H4 (cell line): Measurements from ENCODE around the gene TMOD2. TPM values are rescaled to one million over a fixed set of nuclear protein-coding genes. Genes with fewer than 3 reads are reported as not detected.
A peak's percentile ranks its signal among the peaks of the same experiment; 100 is the strongest.

Source experiments
- DNase-seq: peaks from one replicate; pipeline ENCODE4 v3.0.0-alpha.2; 2015; ENCODE audit warnings: low spot score
- total RNA-seq: library from RNA; depleted of rRNA; stranded (reverse); fragments of >200 nt; shearing (Covaris generic); gene quantifications from 2 replicates; pipeline ENCODE4 v1.2.3, GENCODE V29; 2014; rRNA removed

TMOD2 gene
- total RNA-seq = 0.64 and 7.1 TPM in 2 replicates

DNA sequence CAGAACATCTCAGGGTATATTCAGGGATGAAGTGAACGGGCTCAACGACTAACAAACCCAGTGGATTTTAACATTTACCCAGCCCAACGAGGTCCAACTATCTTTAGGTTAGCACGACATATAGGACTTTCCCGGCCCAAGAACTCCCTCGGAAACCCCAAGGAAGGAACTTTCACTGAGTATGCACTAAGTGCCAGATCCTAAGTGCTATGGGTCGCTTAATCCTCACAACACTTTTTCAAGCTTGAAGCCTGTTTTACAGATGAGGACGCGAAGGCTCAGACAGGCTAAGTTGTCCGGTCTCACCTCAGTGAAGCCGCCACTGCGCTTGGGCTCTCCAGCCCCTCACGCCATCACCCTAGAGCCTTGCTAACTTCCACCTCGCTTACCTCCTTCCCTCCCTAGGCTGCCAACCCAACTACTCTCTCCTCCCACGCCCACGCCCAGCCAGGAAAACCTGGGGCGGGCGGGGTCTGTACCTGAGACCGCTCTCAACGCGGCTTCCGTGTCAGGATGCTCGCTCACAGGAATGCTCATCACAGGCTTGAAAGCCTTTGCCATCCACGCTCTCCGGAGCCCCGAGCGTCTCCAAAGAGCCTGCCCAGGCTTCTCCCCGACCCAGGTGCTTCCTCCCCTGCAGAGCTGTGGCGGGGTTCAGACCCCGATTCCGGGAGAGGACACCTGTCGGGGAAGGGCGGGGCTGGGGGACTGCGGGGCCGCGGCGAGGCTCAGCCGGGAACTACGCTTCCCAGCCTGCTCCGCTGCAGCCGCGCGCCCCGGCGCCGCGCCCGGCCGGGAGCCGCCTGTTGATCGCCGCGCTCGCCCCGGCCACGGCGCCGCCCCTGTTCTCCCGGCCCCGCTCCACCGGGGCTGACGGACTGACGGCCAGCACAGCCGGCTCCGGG, at the start of gene TMOD2:
Gene TMOD2, plus strand, starts transcription at position 806 of the 905 bp plus-strand sequence. CDS start 14,845 bp downstream, outside the sequence.
- DNase-seq = no peak

DNA sequence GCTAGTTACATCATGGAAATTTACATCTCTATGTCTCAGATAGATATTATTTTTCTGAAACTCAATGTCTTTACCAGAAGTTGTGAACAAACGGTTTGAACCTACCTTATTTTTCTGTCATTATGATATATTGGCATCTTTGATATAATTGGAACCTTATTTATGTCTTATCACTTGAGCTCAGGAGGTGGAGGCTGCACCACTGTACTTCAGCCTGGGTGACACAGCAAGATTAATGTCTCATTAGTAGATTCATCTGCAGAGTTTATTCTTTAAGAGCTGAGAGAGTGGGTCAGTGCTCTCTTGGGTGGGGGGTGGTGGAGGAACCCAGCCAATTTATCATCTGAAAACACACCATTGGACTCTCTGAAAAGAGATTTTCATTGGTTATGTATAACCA, 48.7 kb upstream of the TMOD2 start:
- no peak for DNase-seq

DNA sequence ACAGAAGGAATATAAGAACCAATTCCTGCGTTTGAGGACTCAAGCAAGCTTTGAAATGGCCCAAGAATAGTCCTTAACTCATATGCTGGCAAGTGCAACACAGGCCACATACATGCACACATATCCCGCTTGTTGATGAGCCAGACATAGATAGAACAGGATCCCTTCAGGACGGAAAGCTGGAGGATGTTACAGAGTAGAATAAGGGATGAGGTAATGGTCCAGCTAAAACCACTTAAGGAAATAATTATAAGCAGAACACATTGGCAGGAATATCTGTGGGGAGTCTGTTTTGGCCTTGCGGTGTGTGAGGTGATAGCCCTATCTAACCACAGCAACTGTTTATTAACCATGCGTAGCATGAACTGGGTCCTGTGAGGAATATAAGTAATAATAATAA, 45.1 kb upstream of the TMOD2 start:
- DNase-seq = peak; percentile 19

DNA sequence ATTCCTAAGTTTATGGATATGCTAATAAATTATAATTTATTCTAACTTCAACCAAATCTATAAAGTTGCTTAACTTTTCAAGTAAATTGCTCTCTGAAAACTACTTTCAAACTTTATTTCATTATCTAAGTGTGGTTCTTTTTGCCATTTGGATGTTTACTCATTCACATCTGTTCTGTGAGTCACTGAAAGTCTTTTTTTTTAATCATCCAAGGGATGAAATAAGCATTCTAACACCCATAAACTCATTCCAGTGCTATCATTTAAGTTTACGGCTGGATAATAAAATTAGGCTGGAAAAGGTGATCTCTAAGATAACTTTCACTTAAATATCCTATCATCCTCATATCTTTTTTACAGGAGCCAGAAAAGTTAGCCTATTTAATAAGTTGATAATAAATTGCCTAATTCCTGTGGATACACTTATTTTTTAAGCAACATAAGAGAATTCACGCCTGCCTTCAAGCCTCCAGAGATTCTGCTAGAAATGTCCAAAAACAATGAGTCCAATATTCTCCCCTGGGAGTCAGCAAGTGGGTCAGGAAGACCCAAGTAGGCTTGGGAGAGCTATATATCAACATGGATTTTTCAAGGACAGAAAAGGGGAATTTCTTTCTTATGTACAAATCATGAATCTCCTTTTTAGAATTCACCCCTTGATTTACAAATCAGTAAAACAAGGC, 44.3 kb upstream of the TMOD2 start:
- DNase-seq = no peak

DNA sequence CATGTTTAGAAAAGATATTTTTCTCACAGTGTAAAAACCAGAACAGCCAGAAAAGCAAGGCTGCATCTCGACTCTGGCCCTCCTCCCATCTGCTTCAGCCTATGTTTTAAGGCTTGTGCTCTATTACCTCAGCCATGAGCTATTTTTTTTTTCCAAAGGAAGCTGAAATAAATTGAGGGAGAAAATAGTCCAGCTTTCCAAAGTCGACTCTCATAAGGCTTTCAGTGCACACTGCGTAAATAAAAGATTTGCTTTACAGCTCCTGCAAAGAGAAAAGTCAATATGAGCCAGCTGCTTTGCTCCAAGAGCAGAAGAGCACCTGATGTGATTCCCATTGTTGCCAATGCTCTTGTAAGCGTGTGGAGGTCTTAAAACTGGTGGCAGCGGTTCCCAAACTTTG, 43.4 kb upstream of the TMOD2 start:
- DNase-seq = no peak

DNA sequence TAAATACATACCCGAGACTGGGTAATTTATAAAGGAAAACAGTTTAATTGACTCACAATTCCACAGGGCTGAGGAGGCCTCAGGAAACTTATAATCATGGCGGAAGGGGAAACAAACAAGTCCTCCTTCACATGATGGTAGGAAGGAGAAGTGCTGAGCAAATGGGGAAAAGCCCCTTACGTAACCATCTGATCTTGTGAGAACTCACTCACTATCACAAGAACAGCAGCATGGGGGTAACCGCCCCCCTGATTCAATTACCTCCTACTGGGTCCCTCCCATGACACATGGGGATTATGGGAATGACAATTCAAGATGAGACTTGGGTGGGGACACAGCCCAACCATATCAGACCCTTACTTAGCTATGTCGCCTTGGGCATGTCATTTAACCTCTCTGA, 42.4 kb upstream of the TMOD2 start:
- no peak for DNase-seq

DNA sequence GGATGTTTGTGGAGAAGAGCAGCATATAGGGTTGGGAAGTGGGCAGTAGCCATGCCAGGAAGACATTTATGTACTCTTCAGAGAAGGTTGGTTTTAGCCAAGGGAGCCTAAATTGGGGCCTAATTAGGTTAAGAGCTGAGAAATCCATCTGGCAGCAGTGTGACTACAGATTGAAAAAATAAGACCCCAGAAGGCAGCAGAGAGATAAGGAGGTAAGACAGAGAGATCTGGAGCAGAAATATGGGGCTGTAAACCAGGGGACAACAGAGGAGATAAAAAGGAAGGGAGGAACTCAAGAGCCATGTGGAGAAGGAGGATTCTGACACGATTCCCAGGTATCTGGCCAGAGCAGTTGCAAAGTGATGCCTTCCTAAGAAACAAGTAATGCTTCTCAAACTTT, 37.2 kb upstream of the TMOD2 start:
- DNase-seq = no peak

DNA sequence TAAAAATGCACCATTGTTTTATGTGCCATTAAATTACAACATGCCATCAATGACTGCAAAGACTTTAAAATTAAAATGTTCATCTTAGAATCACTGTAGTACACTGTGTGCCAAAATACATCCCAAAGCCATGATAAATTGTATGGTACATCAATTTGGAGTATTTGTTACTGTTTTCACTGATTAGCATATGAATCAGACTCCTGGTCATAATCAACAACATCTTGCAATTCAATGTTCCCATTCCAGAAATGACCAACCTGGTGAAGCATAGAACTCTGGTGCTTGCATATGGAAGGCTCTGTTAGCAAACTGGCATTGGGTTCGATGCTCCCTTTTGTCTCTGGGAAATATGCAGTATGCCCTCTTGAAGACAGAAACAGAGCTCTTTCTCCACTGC, 36.5 kb upstream of the TMOD2 start:
- DNase-seq = no peak

DNA sequence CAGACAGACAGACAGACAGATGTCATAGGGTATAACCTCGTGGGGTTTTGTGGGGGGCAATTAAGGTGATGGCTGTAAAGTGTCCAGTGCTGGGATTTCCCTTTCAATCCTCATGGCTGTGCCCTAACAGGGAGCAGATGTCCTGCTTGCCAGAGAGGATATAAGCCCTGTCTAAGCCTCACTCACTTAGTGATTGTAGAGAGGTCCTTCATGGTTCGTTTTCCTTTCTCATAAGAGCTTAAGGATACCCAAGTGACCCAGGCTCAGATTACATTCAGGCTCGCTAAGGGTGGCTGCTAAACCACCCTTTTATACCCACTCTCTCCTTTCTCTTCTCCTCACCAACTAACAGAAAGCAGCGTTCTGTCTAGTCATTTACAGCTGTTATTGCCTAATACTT, 33.2 kb upstream of the TMOD2 start:
- DNase-seq = no peak

DNA sequence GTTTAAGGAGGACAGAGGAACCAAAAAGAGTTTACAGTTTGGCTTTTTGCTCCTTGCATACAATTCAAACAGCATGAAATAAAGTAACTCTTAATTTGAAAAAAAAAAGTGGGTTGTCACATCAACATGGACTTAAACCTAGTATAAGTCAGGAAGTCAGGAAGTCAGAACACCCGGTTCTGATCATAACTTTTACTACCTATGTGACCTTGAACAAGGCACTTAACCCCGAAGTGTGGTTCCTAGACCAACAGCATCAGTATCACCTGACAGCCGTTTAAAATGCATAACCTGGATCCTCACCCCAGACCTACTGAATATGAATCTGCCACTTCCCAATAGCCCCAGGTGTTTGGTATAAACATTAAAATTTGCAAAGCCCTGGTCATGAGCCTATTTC, 32.7 kb upstream of the TMOD2 start:
- DNase-seq = no peak

DNA sequence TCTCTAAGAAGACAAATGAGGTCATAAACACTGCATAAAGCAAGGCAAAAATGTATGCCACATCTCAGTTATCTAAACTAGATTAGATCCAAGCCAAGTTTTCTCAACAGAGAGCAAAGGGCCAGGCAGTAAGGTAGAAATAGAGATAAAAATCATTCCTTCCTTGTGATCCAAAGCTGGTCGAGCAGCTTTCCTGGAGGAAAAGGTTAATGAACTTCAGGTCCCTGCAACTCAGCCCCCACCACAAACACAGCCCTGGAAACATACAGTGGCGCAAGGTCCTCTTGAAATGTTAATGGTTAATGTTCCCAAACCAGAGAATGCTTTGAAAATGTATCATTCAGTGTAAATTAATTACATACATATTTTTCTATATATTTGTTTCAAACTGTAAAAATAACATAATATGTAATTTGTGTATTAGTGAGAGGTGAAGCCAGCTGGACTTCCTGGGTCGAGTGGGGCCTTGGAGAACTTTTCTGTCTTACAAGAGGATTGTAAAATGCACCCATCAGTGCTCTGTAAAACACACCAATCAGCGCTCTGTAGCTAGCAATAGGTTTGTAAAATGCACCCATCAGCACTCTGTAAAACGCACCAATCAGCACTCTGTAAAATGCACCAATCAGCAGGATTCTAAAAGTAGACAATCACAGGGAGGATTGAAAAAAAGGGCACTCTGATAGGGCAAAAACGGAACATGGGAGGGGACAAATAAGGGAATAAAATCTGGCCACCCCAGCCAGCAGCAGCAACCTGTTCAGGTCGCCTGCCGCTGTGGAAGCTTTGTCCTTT, 31.0 kb upstream of the TMOD2 start:
- DNase-seq = no peak

DNA sequence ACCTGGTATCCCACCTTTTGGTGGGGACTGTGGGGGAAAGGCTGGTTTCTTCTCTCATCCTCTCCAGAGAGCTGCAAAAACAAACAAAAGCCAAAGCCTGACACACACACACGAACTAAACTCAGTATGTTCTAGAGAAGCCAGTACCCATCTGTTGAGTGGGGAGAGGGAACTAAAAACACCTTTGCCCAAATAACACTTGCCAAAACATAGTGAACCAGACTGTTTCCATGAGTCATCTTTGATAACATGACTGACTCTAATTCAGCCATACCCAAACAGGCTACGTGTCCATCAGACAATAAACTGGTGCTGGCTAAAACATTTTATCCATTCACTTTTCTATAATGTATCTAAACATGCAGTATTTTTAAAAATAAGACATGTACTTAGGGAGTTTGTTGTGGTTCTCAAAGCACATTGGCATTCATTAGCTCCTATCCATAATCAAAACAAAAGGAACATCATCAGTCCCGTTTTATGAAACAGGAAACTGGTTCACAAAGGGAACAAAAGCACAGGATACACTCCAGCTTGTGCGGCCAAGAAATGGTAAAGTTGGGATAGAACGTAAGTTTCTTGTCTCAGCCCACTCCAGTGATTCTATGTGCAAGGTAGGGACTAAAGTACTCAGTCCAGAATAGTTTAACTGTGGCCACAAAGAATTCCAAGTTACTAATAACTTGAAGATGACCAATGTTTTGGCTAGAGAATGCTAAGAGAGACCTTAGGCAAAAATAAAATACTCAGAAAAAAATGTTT, 30.0 kb upstream of the TMOD2 start:
- no peak for DNase-seq

DNA sequence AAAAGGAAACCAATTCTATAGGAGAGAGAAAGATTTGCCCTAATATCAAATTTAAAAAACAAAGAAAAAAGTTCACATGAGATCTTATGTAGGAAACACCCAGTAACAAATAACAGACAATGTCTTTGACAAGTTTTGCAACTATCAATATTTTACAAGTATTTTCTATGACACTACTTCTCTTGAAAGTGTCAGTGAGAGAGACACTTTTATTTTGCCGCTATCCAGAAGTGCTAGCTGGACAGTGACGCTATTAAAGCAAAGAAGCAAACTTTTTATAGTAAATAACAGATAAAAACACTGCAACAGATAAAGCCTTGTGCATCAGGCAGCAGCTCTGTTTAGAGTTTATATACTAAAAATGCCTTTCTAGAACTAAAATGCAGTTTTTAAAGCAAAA, 27.2 kb upstream of the TMOD2 start:
- DNase-seq = no peak

DNA sequence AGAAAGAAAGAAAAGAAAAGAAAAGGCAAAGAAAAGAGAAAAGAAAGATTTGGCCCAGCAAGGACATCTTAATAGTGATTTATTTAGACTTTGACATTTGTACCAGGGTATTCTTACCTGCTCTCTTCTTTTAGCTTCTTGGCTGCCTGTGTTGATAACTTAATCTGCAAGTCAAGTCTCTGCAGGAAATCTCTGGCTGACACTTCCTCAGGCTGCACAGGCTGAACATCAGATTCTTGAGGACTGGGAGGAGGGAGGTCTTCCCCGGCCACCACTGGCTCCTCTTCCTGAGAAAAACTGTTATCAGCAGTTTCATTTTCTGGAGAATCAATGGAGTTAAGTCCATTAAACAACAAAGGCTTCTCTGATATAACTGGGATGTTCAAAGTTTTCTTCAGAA, 26.7 kb upstream of the TMOD2 start:
- DNase-seq = no peak

DNA sequence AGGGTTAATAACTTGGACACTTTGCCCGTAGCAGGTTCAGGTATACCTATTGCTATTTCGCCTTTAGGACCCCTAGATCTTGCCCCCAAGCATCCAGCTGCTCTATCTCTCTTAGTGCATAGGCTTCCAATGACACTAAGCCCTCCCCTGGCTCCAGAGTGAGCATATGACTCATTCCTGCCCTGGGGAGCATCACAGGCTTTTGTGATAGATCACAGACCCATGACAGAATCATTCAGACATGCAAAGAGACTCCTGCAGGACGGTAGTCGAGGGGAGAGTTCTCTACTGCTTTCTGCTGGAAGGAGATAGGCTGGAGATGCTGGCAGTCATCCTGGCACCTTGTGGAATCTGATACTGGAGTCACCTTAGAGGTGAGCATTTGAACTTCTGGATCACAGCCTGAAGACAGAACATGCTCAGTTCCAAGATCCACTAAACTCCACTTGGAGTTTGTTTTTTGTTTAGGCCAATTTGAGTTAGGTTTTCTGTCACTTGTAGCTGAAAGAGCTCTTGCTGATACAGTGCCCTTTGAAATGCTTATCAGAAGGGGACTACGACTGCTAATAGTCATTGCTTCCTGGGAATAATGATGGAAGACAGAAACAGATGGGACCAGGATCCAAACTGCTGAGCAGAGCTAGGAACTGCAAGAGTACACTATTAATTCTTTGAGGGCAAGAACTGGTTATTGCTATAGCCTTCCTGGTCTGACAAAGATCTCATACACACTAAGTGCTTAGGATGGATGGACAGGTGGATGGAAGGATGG, 24.9 kb upstream of the TMOD2 start:
- peak; percentile 38 for DNase-seq

DNA sequence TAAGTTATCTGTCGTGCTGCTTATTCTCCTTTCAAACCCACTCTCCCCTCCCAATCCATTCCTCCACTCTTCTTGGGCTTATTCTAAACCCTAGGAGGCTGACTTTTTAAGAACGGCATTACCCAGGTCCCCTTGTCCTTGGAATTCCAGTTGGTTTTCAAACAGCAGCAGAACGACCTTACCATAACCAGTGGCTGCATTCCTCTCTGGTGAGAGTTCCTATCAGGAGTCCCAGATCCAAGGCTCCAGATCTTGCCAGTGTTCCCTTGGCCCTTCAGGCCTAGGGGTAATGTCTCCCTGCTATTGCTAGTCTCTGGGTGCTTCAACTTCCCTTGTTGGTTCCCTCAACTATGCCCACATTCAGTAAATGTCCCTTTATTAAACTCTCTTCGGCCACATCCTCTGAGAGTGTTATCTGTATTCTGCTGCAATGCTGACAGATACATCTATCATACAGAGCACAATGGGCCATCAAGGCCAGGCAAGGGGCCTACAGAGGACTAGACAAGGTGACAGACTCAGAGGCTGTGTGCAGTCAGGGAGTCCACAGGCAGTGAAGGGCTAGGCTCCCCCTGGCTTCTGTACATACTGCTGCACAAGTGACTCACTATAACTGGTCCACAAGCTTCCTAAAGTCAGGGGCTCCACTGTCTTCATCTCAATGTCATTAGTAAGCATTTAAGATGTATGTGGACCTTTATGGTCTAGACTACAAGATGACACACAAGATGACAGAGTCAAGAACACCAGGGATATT, 24.1 kb upstream of the TMOD2 start:
- no peak for DNase-seq

DNA sequence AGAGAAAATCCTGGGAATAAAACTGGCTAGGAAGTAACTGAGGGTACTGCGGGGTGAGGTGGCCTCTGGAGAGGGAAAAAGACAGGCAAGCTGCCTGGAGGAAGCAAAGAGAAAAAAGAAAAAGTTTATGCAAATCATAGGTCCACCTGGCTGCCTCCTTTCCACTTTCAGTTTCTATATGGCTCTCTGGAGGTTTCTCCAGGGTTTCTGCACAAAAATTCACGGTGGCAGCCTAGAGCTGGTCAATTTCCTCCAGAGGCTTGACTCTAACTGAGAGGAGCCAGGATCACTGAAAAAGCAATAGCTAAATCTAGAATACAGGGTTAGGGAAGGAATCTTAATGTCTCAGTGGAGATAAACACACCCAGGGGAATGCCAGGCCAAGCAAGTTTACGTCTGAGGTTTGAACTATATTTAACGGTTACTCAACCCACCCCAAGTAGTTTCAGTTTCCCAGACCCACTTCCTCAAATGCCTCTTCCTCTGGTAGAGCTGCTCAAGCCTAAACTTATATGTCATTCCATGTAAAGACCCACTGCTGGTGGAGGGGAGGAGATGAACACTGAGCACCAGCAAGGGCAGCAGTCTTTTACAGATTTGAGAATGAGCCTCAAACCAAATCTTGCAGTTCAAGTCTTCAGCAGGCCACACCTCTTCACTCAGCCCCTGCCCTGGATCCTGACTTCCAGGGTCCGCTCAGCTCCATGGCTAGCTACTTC, 19.7 kb upstream of the TMOD2 start:
- DNase-seq = peak; percentile 71

DNA sequence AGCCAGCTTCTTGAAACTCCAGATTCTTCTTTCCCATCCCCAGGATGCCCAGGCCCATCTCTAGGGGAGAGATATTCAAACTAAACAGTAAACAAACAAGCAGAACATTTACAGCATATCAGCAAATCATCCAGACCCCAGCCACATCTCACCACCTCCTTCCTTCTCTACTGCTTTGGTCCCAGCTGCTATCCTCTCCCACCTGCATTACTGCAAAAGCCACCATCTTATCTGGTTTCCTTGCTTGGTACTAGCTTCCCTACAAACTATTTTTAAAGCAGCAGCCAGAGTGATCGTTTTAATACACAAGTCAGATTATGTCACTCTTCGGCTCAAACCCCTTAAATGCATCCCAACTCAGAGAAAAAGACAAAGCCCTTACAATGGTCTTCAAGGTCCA, 18.8 kb upstream of the TMOD2 start:
- DNase-seq = no peak

DNA sequence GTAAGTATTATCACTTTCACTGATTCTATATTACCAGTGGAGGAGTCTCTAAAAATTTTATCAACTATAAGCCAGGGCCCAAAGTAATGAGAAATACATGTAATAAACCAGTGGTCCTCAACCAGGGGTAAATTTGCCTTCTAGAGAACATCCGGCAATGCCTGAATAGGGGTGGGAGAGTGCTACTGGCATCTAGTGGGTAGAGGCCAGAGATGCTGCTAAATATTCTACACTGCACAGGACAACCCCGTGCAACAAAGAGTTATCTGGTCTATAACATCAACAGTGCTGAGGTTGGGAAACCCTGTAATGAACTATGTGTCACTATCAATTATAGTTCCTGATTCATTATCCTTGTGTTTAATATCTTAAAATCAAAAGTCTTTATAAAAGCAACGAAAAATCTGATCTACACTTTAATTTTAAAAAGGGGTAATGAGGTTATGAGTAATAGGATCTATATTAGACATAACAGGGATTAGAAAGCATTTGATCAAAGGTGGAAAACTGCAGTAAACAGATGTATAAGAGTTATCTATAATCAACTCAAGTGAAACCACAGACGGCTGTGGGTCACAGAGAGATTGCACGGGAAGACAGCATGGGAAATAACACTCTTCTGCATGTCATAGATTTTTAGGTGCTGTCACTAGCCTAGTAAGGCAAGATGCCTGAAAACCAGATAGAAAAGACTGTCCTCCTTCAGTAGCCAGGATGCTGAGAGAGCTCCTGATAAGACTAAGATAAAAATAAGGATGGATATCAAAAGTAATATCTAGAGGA, 16.0 kb upstream of the TMOD2 start:
- no peak for DNase-seq
